GM13976 (cell line): Measurements from ENCODE around the gene COBL.

ENCODE experiments used
- DNase-seq: peaks from one replicate; pipeline ENCODE4 v3.0.0; 2012; ENCODE audit warnings: low spot score
- in situ Hi-C: fragments of 300-500 bp; cut with MboI; formaldehyde crosslinking; loops from one replicate; pipeline ENCODE4 v1.12.0; 2022; ENCODE audit warnings: low sequenced_read_pairs, mixed read lengths, inconsistent platforms; ENCODE audit not compliant: unreplicated experiment
- TF ChIP-seq, protein P1 (sequence below): IDR thresholded peaks from 2 replicates; pipeline ENCODE4 v1.5.1; 2012; ENCODE audit warnings: borderline replicate concordance, mild to moderate bottlenecking; ENCODE audit not compliant: insufficient read depth; ENCODE audit errors: extremely low read depth, missing control alignments, control extremely low read depth

The COBL gene

DNA sequence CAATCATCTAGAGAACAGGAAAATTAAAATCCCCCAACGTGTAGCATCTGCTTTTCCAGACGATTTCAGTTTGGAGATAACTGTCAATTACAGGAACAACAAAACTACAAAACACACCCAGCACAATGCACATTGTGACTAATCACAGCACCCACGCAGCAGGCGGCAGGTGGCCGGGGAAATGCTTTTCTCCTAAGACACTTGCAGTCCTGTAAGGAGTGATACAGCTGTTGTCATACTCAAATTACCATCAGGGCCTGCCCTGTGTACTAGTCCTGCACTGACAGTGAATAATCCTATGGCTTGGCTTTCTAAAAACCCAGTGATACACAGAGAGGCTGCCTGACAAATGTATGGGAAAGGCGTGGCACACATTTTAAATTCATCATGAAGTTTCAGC lies 37.8 kb downstream of the COBL start:
- TF ChIP-seq, protein P1, sequence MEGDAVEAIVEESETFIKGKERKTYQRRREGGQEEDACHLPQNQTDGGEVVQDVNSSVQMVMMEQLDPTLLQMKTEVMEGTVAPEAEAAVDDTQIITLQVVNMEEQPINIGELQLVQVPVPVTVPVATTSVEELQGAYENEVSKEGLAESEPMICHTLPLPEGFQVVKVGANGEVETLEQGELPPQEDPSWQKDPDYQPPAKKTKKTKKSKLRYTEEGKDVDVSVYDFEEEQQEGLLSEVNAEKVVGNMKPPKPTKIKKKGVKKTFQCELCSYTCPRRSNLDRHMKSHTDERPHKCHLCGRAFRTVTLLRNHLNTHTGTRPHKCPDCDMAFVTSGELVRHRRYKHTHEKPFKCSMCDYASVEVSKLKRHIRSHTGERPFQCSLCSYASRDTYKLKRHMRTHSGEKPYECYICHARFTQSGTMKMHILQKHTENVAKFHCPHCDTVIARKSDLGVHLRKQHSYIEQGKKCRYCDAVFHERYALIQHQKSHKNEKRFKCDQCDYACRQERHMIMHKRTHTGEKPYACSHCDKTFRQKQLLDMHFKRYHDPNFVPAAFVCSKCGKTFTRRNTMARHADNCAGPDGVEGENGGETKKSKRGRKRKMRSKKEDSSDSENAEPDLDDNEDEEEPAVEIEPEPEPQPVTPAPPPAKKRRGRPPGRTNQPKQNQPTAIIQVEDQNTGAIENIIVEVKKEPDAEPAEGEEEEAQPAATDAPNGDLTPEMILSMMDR, result no peak
- no peak for DNase-seq
- in situ Hi-C loops, result no loop called here

- in situ Hi-C loops, result no loop called here
- no peak for DNase-seq
- TF ChIP-seq, protein P1, result no peak
Measured at GRCh38 chr7:51276967-51277366, 39.6 kb downstream of the COBL start.

DNA sequence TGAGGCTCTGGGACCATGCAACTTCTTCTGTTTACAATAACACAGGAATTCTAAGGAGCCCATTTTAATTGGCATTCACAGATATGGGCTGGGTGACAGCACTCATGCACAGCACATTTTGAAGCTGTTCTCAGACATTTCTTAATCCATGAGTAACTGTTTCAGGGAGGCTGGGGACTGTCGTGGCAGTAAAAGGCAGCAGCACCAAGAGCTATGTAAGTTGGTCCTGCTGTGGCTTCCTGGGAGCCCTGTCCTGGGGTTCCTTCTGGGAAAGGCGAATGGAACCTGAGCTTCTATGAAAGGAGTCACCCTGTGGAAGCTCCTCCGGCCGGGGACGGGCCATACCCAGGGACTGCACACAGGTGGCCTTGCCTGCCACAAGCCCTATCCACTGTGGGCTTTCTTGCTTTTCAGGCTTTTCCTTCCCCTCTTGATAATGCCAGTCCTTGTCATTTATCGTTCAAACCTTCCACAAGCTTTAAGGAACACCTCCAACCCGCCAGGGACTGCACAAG lies 40.5 kb downstream of the COBL start:
- TF ChIP-seq, protein P1, result no peak
- in situ Hi-C loops, result no loop called here
- DNase-seq, result no peak

DNA sequence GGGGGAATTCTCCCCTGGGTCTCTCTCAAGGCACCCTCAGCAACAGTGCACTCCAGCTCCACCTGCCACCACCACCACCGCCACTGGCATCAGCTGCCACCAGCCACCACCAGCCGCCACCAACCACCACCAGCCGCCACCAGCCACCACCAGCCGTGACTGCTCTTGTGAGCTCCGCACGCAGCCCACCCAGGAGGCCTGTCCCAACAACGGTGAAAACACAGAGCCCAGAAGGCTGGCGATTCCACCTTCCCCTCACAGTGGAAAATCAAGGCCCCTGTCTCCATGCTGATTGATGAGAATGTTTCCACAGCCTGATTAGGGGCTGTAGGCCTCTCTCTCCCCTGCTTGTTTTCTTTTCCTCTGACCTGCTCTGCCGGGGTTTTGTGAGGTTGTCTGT lies 41.1 kb downstream of the COBL start:
- TF ChIP-seq, protein P1, result no peak
- in situ Hi-C loops, result no loop called here
- no peak for DNase-seq

- DNase-seq, result no peak
- in situ Hi-C loops, result no loop called here
- TF ChIP-seq, protein P1, result no peak
Measured at GRCh38 chr7:51274955-51275354, 41.7 kb downstream of the COBL start.

- no peak for DNase-seq
- in situ Hi-C loops, result no loop called here
- TF ChIP-seq, protein P1, result no peak
Measured at GRCh38 chr7:51274001-51274400, 42.6 kb downstream of the COBL start.

DNA sequence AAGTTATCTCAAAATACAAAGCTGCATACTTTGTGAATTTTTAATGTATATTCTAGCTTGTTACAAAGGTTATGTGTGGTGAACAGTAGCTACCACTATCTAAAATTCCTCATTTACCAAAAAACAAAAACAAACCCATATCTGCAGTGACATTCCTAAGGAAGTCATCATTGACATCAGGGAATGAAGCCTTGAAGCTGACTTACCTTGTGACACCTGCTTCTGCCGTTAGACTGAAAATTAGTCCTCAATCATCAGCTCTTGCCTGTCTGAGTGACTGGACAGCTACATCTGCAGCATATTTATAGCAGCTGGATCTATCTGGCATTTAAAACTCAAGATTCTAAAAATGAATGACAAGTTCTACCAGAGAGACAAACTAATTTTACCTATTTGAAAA lies 43.2 kb downstream of the COBL start:
- in situ Hi-C loops, result no loop called here
- DNase-seq, result no peak
- TF ChIP-seq, protein P1, result no peak
